ENCODE data around the gene GCLC. TPM values are rescaled to one million over a fixed set of nuclear protein-coding genes. Genes with fewer than 3 reads are reported as not detected.

The GCLC gene
- total and polyA plus RNA-seq, 9 of the 15 experiments (the other 6 are each of a cell fraction or from before 2014, with no cell fraction given) = 3.9 to 20.0 (median 9.4) TPM

DNA sequence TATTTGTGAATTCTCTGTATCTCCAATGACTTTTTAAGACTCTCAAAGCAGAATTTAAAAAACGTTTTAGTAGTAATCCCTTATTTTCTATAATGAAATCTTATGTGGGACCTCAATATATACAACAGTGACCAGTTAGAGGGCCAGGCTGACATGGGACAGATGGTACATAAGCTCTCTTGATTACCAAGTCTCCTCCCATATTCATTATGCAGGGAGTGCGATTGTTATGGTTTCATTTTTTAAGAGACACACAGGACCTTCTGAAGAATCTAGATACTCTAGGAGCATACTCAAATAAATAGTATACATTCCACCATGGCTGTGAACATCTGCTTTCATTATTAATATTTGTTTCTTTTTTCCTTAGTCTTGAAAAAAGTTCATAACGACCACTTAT is 43.5 kb downstream of the GCLC start:
- Histone ChIP-seq H3K9me3 (replicated peaks; ENCODE audit: control insufficient read depth, insufficient read depth, low read depth, low read length) (no peaks in the 10 kb centered on the region), H2AFZ (ENCODE audit: low read depth, low read length) (no peak overlapping the region), H3K27ac (ENCODE audit: extremely low read depth, low read depth, low read length) (no peak overlapping the region), H4K20me1 (replicated peaks; ENCODE audit: control insufficient read depth, insufficient read depth, low read length) (no peaks in the 10 kb centered on the region), H3K4me2 (ENCODE audit: insufficient read depth, low read length) (no peak overlapping the region), H3K9me1 (ENCODE audit: control insufficient read depth, insufficient read depth, low read length) (no peaks in the 10 kb centered on the region), H3K79me2 (ENCODE audit: control insufficient read depth, insufficient read depth, low read length) (no peaks in the 10 kb centered on the region), H3K36me3 (ENCODE audit: control insufficient read depth, insufficient read depth, low read length) (peaks cover 7% of the 10 kb centered on the region; the same call in 1 of the 3 replicates), H3K9ac (ENCODE audit: insufficient read depth in 1 of 2, low read depth in 2 of 2, low read length in 2 of 2) (no peak overlapping the region), H3K27me3 (ENCODE audit: control insufficient read depth in 2 of 2, insufficient read depth in 2 of 2, low read length in 2 of 2) (no peaks in the 10 kb centered on the region), H3K4me1 (replicated peaks in 1 of 2; ENCODE audit: control insufficient read depth in 2 of 2, insufficient read depth in 2 of 2, low read length in 2 of 2) (no peaks in the 10 kb centered on the region), H3K4me3 (no peak overlapping the region)
- intact Hi-C loops (cut with micrococcal nuclease) (no loop called here), in situ Hi-C loops (cut with MboI) (no loop called here)
- no peak for ATAC-seq
- CTCF ChIA-PET (ENCODE audit: low intra/inter-chr PET ratio) = no interaction called here
- TF ChIP-seq DNMT1 (IDR thresholded peaks at IDR 0.05) = no peak
- no peak for TF ChIP-seq ZNF561 (CRISPR knock-in tag; conservative IDR thresholded peaks at IDR 0.05)
- TF ChIP-seq, protein P1, sequence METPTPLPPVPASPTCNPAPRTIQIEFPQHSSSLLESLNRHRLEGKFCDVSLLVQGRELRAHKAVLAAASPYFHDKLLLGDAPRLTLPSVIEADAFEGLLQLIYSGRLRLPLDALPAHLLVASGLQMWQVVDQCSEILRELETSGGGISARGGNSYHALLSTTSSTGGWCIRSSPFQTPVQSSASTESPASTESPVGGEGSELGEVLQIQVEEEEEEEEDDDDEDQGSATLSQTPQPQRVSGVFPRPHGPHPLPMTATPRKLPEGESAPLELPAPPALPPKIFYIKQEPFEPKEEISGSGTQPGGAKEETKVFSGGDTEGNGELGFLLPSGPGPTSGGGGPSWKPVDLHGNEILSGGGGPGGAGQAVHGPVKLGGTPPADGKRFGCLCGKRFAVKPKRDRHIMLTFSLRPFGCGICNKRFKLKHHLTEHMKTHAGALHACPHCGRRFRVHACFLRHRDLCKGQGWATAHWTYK (CRISPR knock-in tag; IDR thresholded peaks at IDR 0.05) = no peak
- no peak for TF ChIP-seq TRIM28 (IDR thresholded peaks at IDR 0.05)
- TF ChIP-seq, protein P2, sequence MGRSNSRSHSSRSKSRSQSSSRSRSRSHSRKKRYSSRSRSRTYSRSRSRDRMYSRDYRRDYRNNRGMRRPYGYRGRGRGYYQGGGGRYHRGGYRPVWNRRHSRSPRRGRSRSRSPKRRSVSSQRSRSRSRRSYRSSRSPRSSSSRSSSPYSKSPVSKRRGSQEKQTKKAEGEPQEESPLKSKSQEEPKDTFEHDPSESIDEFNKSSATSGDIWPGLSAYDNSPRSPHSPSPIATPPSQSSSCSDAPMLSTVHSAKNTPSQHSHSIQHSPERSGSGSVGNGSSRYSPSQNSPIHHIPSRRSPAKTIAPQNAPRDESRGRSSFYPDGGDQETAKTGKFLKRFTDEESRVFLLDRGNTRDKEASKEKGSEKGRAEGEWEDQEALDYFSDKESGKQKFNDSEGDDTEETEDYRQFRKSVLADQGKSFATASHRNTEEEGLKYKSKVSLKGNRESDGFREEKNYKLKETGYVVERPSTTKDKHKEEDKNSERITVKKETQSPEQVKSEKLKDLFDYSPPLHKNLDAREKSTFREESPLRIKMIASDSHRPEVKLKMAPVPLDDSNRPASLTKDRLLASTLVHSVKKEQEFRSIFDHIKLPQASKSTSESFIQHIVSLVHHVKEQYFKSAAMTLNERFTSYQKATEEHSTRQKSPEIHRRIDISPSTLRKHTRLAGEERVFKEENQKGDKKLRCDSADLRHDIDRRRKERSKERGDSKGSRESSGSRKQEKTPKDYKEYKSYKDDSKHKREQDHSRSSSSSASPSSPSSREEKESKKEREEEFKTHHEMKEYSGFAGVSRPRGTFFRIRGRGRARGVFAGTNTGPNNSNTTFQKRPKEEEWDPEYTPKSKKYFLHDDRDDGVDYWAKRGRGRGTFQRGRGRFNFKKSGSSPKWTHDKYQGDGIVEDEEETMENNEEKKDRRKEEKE (IDR thresholded peaks at IDR 0.05; ENCODE audit: borderline replicate concordance in 1 of 2, control insufficient read depth in 1 of 2, low read depth in 2 of 2, low read length in 1 of 2) = no peak
- POLR2A ChIA-PET = no interaction called here
- WGBS (ENCODE audit: insufficient coverage, low coverage, missing lambda C conversion rate) = 36% methylated on average over 3 of the region's 3 CpGs
- no peak for FAIRE-seq
- no TSS peak for BruUV-seq (replicated peaks)
- DNase-seq (ENCODE audit: extremely low read depth in 1 of 4, low spot score in 3 of 4) = no peak

Measured in K562 (cell line).